Nephron progenitor cell (in vitro differentiated cells): ENCODE data around the gene HSPB6.

ENCODE experiments used
- DNase-seq: peaks from one replicate; pipeline ENCODE4 v3.0.0; 2021
- H3K27ac Mint-ChIP-seq: 2 replicates; pipeline ENCODE4 v1.8.0; 2021; ENCODE audit warnings: mild to moderate bottlenecking, moderate library complexity, mixed read lengths
- H3K27me3 Mint-ChIP-seq: 2 replicates; pipeline ENCODE4 v1.8.0; 2021; ENCODE audit warnings: mild to moderate bottlenecking, low read depth, mixed read lengths; ENCODE audit not compliant: poor library complexity
- H3K36me3 Mint-ChIP-seq: 2 replicates; pipeline ENCODE4 v1.8.0; 2021; ENCODE audit warnings: low read depth, mixed read lengths
- H3K4me1 Mint-ChIP-seq: 2 replicates; pipeline ENCODE4 v1.8.0; 2021; ENCODE audit warnings: mixed read lengths
- H3K4me3 Mint-ChIP-seq: 2 replicates; pipeline ENCODE4 v1.8.0; 2021; ENCODE audit warnings: mild to moderate bottlenecking, moderate library complexity, mixed read lengths
- H3K9me3 Mint-ChIP-seq: 2 replicates; pipeline ENCODE4 v1.8.0; 2021; ENCODE audit warnings: mild to moderate bottlenecking, moderate library complexity, mixed read lengths
- TF ChIP-seq, protein P1 (sequence below): fragments of 200-600 bp; sonication (generic); IDR thresholded peaks from 2 replicates; pipeline ENCODE4 v1.5.0; 2021; ENCODE audit warnings: antibody characterized with exemption

The HSPB6 gene

DNA sequence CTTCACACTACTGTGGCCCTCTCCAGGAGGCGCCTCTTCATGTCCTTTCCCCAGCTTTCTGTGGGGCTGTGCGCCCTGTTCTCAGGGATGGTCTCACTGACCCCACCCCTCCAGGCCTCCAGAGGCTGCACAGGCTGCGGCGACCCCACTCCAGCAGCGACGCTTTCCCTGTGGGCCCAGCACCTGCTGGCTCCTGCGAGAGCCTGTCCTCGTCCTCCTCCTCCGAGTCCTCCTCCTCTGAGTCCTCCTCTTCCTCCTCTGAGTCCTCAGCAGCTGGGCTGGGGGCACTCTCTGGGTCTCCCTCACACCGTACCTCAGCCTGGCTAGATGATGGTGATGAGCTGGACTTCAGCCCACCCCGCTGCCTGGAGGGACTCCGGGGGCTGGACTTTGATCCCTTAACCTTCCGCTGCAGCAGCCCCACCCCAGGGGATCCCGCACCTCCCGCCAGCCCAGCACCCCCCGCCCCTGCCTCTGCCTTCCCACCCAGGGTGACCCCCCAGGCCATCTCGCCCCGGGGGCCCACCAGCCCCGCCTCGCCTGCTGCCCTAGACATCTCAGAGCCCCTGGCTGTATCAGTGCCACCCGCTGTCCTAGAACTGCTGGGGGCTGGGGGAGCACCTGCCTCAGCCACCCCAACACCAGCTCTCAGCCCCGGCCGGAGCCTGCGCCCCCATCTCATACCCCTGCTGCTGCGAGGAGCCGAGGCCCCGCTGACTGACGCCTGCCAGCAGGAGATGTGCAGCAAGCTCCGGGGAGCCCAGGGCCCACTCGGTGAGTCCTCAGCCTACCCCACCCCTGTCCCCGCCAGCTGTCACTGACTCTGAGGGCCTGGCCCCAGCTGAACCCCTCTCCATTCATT lies 29.7 kb upstream of the HSPB6 start:
- TF ChIP-seq, protein P1, sequence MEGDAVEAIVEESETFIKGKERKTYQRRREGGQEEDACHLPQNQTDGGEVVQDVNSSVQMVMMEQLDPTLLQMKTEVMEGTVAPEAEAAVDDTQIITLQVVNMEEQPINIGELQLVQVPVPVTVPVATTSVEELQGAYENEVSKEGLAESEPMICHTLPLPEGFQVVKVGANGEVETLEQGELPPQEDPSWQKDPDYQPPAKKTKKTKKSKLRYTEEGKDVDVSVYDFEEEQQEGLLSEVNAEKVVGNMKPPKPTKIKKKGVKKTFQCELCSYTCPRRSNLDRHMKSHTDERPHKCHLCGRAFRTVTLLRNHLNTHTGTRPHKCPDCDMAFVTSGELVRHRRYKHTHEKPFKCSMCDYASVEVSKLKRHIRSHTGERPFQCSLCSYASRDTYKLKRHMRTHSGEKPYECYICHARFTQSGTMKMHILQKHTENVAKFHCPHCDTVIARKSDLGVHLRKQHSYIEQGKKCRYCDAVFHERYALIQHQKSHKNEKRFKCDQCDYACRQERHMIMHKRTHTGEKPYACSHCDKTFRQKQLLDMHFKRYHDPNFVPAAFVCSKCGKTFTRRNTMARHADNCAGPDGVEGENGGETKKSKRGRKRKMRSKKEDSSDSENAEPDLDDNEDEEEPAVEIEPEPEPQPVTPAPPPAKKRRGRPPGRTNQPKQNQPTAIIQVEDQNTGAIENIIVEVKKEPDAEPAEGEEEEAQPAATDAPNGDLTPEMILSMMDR, result no peak
- H3K9me3 Mint-ChIP-seq, result no peaks in the 10 kb centered on the region
- DNase-seq, result no peak
- peaks cover 19% of the 10 kb centered on the region for H3K36me3 Mint-ChIP-seq
- H3K4me3 Mint-ChIP-seq, result no peak overlapping the region
- peaks cover 8% of the 10 kb centered on the region for H3K27me3 Mint-ChIP-seq
- H3K27ac Mint-ChIP-seq, result no peak overlapping the region
- peaks cover 13% of the 10 kb centered on the region for H3K4me1 Mint-ChIP-seq

DNA sequence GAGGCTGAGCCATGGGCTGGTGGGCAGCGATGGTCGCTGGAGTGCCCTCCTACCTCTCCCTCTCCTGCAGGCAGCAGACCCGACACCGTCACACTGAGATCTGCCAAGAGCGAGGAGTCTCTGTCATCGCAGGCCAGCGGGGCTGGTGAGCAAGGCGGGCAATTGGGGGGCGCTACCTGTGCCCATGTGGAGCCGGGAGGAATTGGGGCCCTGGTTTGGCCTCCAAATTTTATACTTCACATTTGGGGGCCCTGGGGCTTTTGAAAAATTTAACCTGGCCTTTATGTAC lies 28.5 kb upstream of the HSPB6 start:
- Mint-ChIP-seq H3K27me3 (peaks cover 8% of the 10 kb centered on the region), H3K4me3 (no peak overlapping the region), H3K4me1 (peaks cover 13% of the 10 kb centered on the region), H3K36me3 (peaks cover 24% of the 10 kb centered on the region), H3K27ac (no peak overlapping the region), H3K9me3 (no peaks in the 10 kb centered on the region)
- TF ChIP-seq, protein P1, result no peak
- DNase-seq, result no peak

DNA sequence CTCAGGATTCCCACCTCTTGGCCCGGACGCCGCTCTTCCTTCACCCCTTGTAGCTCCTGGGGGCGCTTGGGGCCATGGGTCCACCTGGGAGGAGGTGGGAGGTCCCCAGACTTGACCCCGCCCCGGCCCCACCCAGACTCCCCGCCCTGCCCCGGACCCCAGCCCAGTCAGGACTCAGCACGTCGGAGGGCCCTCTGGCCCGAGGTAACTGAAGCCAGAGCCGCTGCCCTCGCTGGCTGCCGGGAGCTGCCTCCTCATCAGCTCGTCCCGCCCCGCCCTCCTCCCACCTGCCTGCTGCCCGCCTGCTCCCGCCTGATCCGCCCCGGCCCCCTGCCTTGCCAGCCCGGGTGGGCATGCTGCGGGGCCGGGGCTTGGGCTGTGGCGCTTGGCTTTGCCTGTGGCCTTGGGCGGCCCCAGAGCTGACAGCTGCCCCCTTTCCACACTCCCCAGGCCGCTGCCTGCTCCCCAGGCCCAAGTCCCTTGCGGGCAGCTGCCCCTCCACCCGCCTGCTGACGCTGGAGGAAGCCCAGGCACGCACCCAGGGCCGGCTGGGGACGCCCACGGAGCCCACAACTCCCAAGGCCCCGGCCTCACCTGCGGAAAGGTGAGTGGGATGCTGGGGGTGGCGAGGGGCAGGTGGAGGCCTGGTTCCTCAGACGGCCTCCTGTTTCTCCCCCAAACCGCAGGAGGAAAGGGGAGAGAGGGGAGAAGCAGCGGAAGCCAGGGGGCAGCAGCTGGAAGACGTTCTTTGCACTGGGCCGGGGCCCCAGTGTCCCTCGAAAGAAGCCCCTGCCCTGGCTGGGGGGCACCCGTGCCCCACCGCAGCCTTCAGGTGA lies 27.9 kb upstream of the HSPB6 start:
- H3K4me3 Mint-ChIP-seq, result no peak overlapping the region
- DNase-seq, result peak; percentile 62
- peaks cover 9% of the 10 kb centered on the region for H3K27me3 Mint-ChIP-seq
- H3K4me1 Mint-ChIP-seq, result peaks cover 13% of the 10 kb centered on the region
- no peak overlapping the region for H3K27ac Mint-ChIP-seq
- TF ChIP-seq, protein P1, result no peak
- H3K9me3 Mint-ChIP-seq, result no peaks in the 10 kb centered on the region
- peaks cover 24% of the 10 kb centered on the region for H3K36me3 Mint-ChIP-seq

DNA sequence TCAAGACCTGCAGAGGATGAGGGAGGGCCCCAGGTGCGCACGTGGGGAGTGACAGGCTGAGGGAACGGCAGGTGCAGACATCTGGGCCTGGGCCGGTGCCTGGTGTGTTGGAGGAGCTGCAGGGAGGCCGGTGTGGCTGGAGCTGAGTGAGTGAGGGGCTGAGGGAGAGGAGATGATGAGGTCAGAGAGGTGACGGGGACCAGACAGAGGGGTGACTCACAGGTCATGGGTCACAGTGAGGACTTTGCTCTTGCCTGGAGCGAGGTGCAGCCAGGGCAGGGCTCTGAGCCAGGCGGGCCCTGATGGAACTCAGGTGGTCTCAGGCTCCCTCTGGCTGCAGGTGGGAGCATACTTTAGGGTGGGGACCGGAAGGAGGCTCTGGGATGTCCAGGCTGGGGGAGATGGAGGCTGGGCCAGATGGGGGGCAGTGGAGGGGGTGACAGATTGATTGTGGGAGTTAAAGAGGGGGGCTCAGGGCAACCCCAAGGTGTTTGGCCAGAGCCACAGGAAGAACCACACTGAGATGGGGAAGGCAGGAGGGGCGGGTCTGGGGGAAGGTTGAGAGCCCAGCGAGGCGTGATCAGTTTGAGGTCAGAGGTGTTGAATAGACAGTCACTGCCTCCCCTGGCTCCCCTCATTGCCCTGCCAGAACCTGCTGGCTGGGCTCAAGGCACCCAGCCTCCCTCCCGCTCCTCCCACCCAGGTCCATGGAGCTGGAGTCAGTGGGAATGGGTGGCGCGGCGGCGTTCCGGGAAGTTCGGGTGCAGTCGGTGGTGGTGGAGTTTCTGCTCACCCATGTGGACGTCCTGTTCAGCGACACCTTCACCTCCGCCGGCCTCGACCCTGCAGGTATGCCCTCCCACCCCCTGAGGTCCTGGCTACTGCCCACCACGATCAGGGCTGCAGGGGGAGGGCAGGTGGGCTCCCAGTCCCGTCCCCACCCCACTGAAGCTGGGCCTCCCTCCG lies 26.9 kb upstream of the HSPB6 start:
- DNase-seq, result peak; percentile 29
- H3K27ac Mint-ChIP-seq, result no peak overlapping the region
- TF ChIP-seq, protein P1, result no peak
- peaks cover 13% of the 10 kb centered on the region for H3K4me1 Mint-ChIP-seq
- H3K36me3 Mint-ChIP-seq, result peaks cover 28% of the 10 kb centered on the region
- peaks cover 12% of the 10 kb centered on the region for H3K27me3 Mint-ChIP-seq
- H3K9me3 Mint-ChIP-seq, result no peaks in the 10 kb centered on the region
- peak overlapping the region; percentile 26 for H3K4me3 Mint-ChIP-seq

DNA sequence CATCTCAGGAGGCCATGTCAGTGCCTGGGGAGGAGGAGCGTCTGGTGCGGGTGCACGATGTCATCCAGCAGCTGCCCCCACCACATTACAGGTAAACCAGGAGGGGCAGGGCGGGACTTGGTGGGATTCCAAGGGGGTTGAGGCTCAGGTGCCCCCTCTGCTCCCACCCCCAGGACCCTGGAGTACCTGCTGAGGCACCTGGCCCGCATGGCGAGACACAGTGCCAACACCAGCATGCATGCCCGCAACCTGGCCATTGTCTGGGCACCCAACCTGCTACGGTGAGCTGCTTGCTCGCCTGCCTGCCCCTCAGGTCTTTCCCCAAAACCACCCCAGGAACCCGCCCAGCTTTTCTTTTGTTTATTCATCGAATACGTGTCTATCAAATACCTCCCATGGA lies 25.8 kb upstream of the HSPB6 start:
- peaks cover 28% of the 10 kb centered on the region for H3K36me3 Mint-ChIP-seq
- H3K27ac Mint-ChIP-seq, result no peak overlapping the region
- TF ChIP-seq, protein P1, result no peak
- peaks cover 18% of the 10 kb centered on the region for H3K27me3 Mint-ChIP-seq
- peaks cover 18% of the 10 kb centered on the region for H3K4me1 Mint-ChIP-seq
- DNase-seq, result no peak
- H3K4me3 Mint-ChIP-seq, result no peak overlapping the region
- no peaks in the 10 kb centered on the region for H3K9me3 Mint-ChIP-seq
